K562 (cell line): ENCODE measurements around the gene IPP. TPM values are rescaled to one million over a fixed set of nuclear protein-coding genes. Genes with fewer than 3 reads are reported as not detected.
A peak's percentile ranks its signal among the peaks of the same experiment; 100 is the strongest.

Experiments used
- ARID1B ChIP-seq: fragments of 450-650 bp; IDR thresholded peaks from 2 replicates; pipeline ENCODE4 v1.6.1; 2016; ENCODE audit warnings: antibody characterized with exemption, mild to moderate bottlenecking, inconsistent platforms
- ATF7 ChIP-seq: fragments of 450-650 bp; IDR thresholded peaks from 2 replicates; pipeline ENCODE4 v1.7.1; 2014; ENCODE audit warnings: mild to moderate bottlenecking, moderate library complexity
- C11orf30 ChIP-seq: fragments of 450-650 bp; IDR thresholded peaks from 2 replicates; pipeline ENCODE4 v1.6.1; 2016; ENCODE audit warnings: low read depth, mild to moderate bottlenecking
- CBFA2T3 ChIP-seq: fragments of 450-650 bp; IDR thresholded peaks from 2 replicates; pipeline ENCODE4 v1.6.1; 2017
- DPF2 ChIP-seq: fragments of 450-650 bp; IDR thresholded peaks from 2 replicates; pipeline ENCODE4 v1.6.1; 2016
- E2F3 ChIP-seq: fragments of 250-450 bp; sonication (Bioruptor Pico); IDR thresholded peaks from 2 replicates; pipeline ENCODE4 v1.4.0; 2020; ENCODE audit warnings: mild to moderate bottlenecking
- ETV1 ChIP-seq: fragments of 450-650 bp; conservative IDR thresholded peaks from 2 replicates; pipeline ENCODE4 v1.6.1; 2016; ENCODE audit warnings: missing genetic modification characterization, control low read depth, low read depth, missing compliant biosample characterization
- HES1 ChIP-seq: fragments of 450-650 bp; IDR thresholded peaks from 2 replicates; pipeline ENCODE4 v1.6.1; 2016; ENCODE audit warnings: low read depth, mild to moderate bottlenecking, moderate library complexity
- HNRNPLL ChIP-seq: fragments of 200-400 bp; formaldehyde crosslinking; IDR thresholded peaks from 2 replicates; pipeline ENCODE4 v1.6.1; 2017; ENCODE audit warnings: low read length, low read depth, mild to moderate bottlenecking; ENCODE audit not compliant: poor library complexity, severe bottlenecking
- IFI16 ChIP-seq: fragments of 250-450 bp; sonication (Bioruptor Pico); IDR thresholded peaks from 2 replicates; pipeline ENCODE4 v2.1.2; 2022; ENCODE audit warnings: mild to moderate bottlenecking, inconsistent platforms
- LARP7 ChIP-seq: fragments of 450-650 bp; IDR thresholded peaks from 2 replicates; pipeline ENCODE4 v1.6.1; 2016
- MAFG ChIP-seq: fragments of 450-650 bp; conservative IDR thresholded peaks from 2 replicates; pipeline ENCODE4 v1.6.1; 2016; ENCODE audit warnings: missing genetic modification characterization, missing compliant biosample characterization
- RBFOX2 ChIP-seq: fragments of 200-400 bp; formaldehyde crosslinking; IDR thresholded peaks from 2 replicates; pipeline ENCODE4 v1.6.1; 2017; ENCODE audit warnings: low read depth, mild to moderate bottlenecking, low read length, moderate library complexity
- SIRT6 ChIP-seq: IDR thresholded peaks from one replicate; pipeline ENCODE4 v1.6.1; 2012; ENCODE audit warnings: low read depth, mild to moderate bottlenecking, control low read depth, inconsistent platforms, low read length, moderate library complexity
- TAL1 ChIP-seq: fragments of 450-650 bp; IDR thresholded peaks from 2 replicates; pipeline ENCODE4 v1.6.1; 2016; ENCODE audit warnings: mild to moderate bottlenecking
- THRA ChIP-seq: fragments of 450-650 bp; IDR thresholded peaks from 2 replicates; pipeline ENCODE4 v1.6.1; 2017; ENCODE audit warnings: mild to moderate bottlenecking, moderate library complexity
- TRIM25 ChIP-seq: fragments of 450-650 bp; IDR thresholded peaks from 2 replicates; pipeline ENCODE4 v1.7.0; 2016; ENCODE audit warnings: borderline replicate concordance
- polyA plus RNA-seq, 8 experiments: library from polyadenylated mRNA; depleted of rRNA in 4 of 8; stranded (reverse) in 5 of 8; unstranded in 3 of 8; fragments of >200 nt; fragmentation: Nextera tagmentation in 2 of 8; fragmentation: Illumina TruSeq in 1 of 8; extraction: Ambion mirVana in 2 of 8; extraction: Trizol in 1 of 8; gene quantifications; 2 replicates each; pipeline versions ENCODE4 v1.2.1 to v1.2.3, GENCODE V29; 2011 to 2014; ENCODE audit warnings: inconsistent platforms in 1 of 8, missing spikeins in 1 of 8
- total RNA-seq, 7 experiments: library from RNA; depleted of rRNA in 6 of 7; stranded (reverse); fragments of >200 nt in 6 of 7; fragmentation: Illumina TruSeq in 2 of 7; extraction: Trizol in 2 of 7; gene quantifications; 2 replicates each; pipeline versions ENCODE4 v1.2.1 to v1.2.3, GENCODE V29; 2011 to 2021; ENCODE audit warnings: low replicate concordance in 1 of 7

IPP gene
- total and polyA plus RNA-seq, 9 of the 15 experiments (the other 6 are each of a cell fraction or from before 2014, with no cell fraction given) = 6.9 to 15.1 (median 9.7) TPM

- TF ChIP-seq TRIM25 = no peak
- no peak for TF ChIP-seq HES1
- peak; percentile 6; the same call in 1 of the 2 replicates for TF ChIP-seq TAL1
- no peak for TF ChIP-seq IFI16 (CRISPR knock-in tag)
- TF ChIP-seq ARID1B = peak; percentile 27; the same call in 1 of the 2 replicates
- TF ChIP-seq DPF2 = 0 out of 2 replicates have a peak, but pooled peaks have one; percentile 31
- TF ChIP-seq ETV1 (tag) = no peak
- TF ChIP-seq HNRNPLL = no peak
- peak; percentile 68 for TF ChIP-seq C11orf30
- peak; percentile 31; the same call in 1 of the 2 replicates for TF ChIP-seq THRA
- 0 out of 2 replicates have a peak, but pooled peaks have one; percentile 48 for TF ChIP-seq CBFA2T3
- no peak for TF ChIP-seq SIRT6
- no peak for TF ChIP-seq ATF7
- no peak for TF ChIP-seq LARP7
- no peak for TF ChIP-seq E2F3 (CRISPR knock-in tag)
- TF ChIP-seq RBFOX2 = no peak
- TF ChIP-seq MAFG = peak; percentile 36; the same call in 1 of the 2 replicates
- TF ChIP-seq, all 486 proteins: peak for 11
Observed at GRCh38 chr1:45765999-45766792, 15.7 kb upstream of the IPP start (continued).
